ENCODE measurements around the gene OR7A10.

OR7A10 gene

DNA sequence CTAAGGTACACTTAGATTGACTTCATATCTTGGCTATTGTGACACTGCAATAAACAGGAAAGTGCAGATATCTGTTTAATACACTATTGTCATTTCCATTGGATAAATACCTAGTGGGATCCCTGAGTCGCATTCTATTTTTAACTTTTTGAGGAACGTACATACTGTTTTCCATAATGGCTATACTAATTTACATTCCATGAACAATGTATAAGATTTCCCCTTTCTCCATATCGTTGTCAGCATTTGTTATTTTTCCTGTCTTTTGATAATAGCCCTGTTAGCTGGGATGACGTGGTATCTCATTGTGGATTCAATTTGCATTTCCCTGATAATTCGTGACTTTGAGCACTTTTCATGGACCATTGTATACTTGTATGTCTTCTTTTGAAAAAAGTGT lies 19.8 kb upstream of the OR7A10 start:
- H3K36me3 ChIP-seq, result no peaks in the 10 kb centered on the region
- H3K4me3 ChIP-seq, result no peak overlapping the region
- H3K27me3 ChIP-seq, result peaks cover 0 to 9% of the 10 kb centered on the region in 2 donors
- TF ChIP-seq, protein P1, sequence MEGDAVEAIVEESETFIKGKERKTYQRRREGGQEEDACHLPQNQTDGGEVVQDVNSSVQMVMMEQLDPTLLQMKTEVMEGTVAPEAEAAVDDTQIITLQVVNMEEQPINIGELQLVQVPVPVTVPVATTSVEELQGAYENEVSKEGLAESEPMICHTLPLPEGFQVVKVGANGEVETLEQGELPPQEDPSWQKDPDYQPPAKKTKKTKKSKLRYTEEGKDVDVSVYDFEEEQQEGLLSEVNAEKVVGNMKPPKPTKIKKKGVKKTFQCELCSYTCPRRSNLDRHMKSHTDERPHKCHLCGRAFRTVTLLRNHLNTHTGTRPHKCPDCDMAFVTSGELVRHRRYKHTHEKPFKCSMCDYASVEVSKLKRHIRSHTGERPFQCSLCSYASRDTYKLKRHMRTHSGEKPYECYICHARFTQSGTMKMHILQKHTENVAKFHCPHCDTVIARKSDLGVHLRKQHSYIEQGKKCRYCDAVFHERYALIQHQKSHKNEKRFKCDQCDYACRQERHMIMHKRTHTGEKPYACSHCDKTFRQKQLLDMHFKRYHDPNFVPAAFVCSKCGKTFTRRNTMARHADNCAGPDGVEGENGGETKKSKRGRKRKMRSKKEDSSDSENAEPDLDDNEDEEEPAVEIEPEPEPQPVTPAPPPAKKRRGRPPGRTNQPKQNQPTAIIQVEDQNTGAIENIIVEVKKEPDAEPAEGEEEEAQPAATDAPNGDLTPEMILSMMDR (IDR thresholded peaks at IDR 0.05), result no peak
- no peaks in the 10 kb centered on the region for H3K4me1 ChIP-seq
- no peak for DNase-seq
- intact Hi-C loops (cut with DNase I; ENCODE audit: low total_unique reads), result no loop called here
- no peak overlapping the region for H3K27ac ChIP-seq
- no peaks in the 10 kb centered on the region for H3K9me3 ChIP-seq

- TF ChIP-seq, protein P1 (IDR thresholded peaks at IDR 0.05), result no peak
- no peaks in the 10 kb centered on the region for H3K4me1 ChIP-seq
- no peak overlapping the region for H3K27ac ChIP-seq
- no peak for DNase-seq
- no peak overlapping the region for H3K4me3 ChIP-seq
- no peaks in the 10 kb centered on the region for H3K9me3 ChIP-seq
- H3K27me3 ChIP-seq, result peaks cover 0 to 9% of the 10 kb centered on the region in 2 donors
- H3K36me3 ChIP-seq, result no peaks in the 10 kb centered on the region
- intact Hi-C loops (cut with DNase I; ENCODE audit: low total_unique reads), result no loop called here
Observed at GRCh38 chr19:14843578-14843977, 5.1 kb downstream of the OR7A10 start.

DNA sequence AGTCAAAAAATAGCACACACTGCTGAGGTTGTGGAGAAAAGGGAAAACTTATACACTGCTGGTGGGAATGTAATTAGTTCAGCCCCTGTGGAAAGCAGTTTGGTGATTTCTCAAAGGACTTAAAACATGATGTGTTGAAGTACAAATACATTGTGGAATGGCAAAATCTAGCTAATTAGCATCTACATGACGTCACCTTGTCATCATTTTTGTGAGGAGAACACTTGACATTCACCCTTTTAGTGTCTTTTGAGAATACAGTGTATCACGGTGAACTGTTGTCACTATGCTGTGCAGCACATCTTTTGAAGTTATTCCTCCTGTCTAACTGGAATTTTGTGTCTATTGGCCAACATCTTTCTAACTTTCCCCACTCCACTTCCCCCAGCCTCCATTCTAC lies 5.6 kb downstream of the OR7A10 start:
- Histone ChIP-seq H3K4me1 (no peaks in the 10 kb centered on the region), H3K27me3 (peaks cover 0 to 9% of the 10 kb centered on the region in 2 donors), H3K9me3 (no peaks in the 10 kb centered on the region), H3K27ac (no peak overlapping the region), H3K36me3 (no peaks in the 10 kb centered on the region), H3K4me3 (no peak overlapping the region)
- intact Hi-C loops (cut with DNase I; ENCODE audit: low total_unique reads), result no loop called here
- TF ChIP-seq, protein P1 (IDR thresholded peaks at IDR 0.05), result no peak
- DNase-seq, result no peak

DNA sequence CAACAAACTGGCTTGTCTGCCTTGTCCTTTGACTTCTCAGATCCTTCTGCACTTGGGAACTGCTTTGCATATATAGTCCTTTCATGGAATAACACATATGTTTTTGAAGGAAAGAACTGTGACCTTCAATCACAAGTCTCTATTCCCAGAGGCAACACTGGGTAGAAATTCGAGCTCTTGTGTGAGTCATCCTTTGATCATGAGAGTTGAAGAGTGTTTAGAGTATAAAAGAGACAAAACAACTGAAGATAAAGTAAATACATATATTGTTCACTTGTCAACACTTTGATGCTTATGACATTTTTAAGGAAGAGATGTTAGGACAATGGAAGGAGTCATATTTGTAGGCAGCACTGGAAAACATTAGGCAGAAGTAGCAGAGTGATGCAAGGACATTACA lies 8.5 kb downstream of the OR7A10 start:
- Histone ChIP-seq H3K27ac (no peak overlapping the region), H3K36me3 (no peaks in the 10 kb centered on the region), H3K4me1 (no peaks in the 10 kb centered on the region), H3K9me3 (no peaks in the 10 kb centered on the region), H3K4me3 (no peak overlapping the region), H3K27me3 (peaks cover 0 to 9% of the 10 kb centered on the region in 2 donors)
- intact Hi-C loops (cut with DNase I; ENCODE audit: low total_unique reads), result no loop called here
- no peak for DNase-seq
- TF ChIP-seq, protein P1 (IDR thresholded peaks at IDR 0.05), result no peak

DNA sequence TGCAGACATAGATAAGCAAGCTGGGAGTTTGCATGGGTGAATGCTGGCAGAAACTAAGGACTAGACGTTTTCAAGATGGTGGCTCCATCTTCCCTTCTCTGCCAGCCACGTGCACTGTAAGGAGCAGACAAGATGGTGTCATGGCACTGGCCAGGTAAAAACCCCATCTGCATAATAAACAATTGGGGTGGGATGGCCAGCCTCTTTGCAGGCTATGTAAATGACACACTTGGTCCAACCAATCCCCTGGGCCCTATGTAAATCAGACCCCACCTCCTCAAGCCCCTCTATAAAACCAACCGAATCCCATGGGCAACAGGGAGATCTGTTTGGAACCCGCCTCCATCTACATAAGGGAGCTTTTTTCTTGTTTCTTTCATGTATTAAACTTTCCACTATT lies 11.3 kb downstream of the OR7A10 start:
- TF ChIP-seq, protein P1 (IDR thresholded peaks at IDR 0.05), result no peak
- DNase-seq, result no peak
- Histone ChIP-seq H3K9me3 (no peaks in the 10 kb centered on the region), H3K4me1 (no peaks in the 10 kb centered on the region), H3K27ac (no peak overlapping the region), H3K27me3 (peaks cover 0 to 4% of the 10 kb centered on the region in 2 donors), H3K36me3 (no peaks in the 10 kb centered on the region), H3K4me3 (no peak overlapping the region)
- intact Hi-C loops (cut with DNase I; ENCODE audit: low total_unique reads), result no loop called here

- no peak for DNase-seq
- no peak within 1 kb of the TSS for H3K4me3 ChIP-seq
- H3K9me3 ChIP-seq, result no peaks in the 10 kb centered on the region
- TF ChIP-seq, protein P1 (IDR thresholded peaks at IDR 0.05), result no peak
- H3K4me1 ChIP-seq, result no peaks in the 10 kb centered on the region
- intact Hi-C loops (cut with DNase I; ENCODE audit: low total_unique reads), result no loop called here
- no peaks in the 10 kb centered on the region for H3K36me3 ChIP-seq
- no peak within 1 kb of the TSS for H3K27ac ChIP-seq
- H3K27me3 ChIP-seq, result no peaks in the 10 kb centered on the region
Observed at GRCh38 chr19:14835011-14835410, 13.7 kb downstream of the OR7A10 start, which contains the start of the genes OR7A5 and OR7C1. OR7A5 (minus strand) TSS chr19:14835185; CDS start chr19:14828241, 6,944 bp downstream. OR7C1 (minus strand) TSS chr19:14835185; CDS start chr19:14800136, 35,049 bp downstream.

Measured in tibial artery (tissue), 4 donors.